HG03108 (cell line): ENCODE measurements around the gene TSSK2.

Experiments
- ATAC-seq: cut with Tn5 transposase; IDR thresholded peaks from one replicate; pipeline ENCODE4 v1.9.1; 2021; ENCODE audit warnings: moderate library complexity; ENCODE audit not compliant: unreplicated experiment

TSSK2 gene

DNA sequence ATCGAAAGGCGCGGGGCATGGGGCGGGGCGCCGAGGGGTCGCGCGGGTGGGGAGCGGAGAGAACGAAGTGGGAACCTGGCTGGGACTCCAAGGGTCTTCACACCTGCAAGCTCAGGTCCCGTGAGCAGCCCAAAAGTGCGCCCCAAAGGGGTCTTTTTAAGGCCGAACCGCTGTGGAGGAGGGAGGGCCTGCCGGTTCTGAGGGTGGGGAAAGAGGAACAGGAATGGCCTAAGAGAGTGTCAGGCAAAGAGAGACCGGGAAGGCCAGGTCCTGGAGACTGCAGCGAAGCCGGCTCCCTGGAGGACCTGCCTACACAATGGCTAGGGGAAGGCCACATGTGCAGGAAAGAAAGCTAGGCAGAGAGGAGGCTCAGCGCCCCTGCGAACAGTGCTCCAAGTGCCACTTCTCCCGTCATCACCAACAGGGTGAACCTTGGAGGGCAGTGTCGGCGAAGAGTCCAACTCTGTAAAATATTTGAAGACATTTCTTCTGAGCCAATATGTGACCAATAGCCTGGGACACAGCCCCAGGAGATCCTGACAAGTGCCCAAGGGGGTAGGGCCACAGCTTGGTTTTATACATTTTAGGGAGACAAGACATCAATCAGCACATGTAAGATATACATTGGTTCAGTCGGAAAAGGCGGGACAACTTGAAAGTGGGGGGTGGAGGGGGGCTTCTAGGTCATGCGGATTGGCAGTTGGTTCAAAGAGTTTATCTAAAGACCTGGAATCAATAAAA lies 8.2 kb upstream of the TSSK2 start:
- no peak for ATAC-seq

DNA sequence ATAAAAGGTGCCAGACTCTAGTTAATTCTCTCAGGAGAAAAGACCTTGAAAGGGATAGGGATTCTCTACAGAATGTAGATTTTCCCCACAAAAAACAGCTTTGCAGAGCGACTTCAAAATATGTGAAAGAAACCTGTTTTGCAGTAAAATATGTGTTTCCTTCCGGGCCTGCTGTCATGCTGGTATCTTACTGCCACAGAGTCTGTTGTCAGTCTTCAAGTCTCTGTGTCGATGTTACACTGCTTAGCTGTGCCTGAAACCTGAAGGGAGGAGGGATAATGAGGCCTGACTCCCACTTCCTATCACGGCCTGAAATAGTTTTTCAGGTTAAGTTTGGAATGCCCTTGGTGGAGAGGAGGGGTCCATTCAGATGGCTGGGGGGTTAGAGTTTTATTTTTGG lies 7.2 kb upstream of the TSSK2 start:
- ATAC-seq, result no peak

DNA sequence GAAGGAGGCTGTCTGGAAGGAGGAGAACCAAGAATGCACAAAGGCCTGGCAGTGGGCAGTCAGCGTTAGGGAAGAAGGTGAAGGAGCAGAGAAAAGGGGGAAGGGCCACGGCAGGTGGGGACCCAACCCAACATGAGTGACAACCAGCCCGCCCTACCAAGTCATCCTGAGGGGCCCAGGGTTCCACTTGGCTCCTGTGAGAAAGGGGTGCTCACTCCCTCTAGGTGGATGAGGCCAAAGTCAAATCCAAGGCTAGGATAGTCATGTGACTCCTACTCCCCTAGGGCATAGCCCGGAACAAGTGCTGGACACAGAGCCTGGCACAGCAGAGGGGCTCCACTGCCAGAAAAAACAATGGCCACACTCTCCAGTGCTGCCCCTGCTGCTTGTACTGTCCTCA lies 6.7 kb upstream of the TSSK2 start:
- ATAC-seq, result no peak

DNA sequence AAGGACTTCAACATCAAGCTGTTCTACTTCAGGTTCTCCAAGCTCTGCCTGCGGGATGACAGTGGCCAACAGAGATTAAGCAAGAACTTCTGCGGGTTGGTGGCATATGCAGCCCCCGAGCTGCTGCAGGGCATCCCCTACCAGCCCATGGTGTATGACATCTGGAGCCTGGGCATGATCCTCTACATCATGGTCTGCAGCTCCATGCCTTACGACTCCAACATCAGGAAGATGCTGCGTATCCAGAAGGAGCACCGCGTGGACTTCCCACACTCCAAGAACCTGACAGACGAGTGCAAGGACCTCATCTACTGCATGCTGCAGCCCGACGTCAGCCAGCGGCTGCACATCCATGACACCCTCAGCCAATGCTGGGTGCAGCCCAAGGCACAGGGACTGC lies 6.1 kb upstream of the TSSK2 start:
- ATAC-seq, result no peak

DNA sequence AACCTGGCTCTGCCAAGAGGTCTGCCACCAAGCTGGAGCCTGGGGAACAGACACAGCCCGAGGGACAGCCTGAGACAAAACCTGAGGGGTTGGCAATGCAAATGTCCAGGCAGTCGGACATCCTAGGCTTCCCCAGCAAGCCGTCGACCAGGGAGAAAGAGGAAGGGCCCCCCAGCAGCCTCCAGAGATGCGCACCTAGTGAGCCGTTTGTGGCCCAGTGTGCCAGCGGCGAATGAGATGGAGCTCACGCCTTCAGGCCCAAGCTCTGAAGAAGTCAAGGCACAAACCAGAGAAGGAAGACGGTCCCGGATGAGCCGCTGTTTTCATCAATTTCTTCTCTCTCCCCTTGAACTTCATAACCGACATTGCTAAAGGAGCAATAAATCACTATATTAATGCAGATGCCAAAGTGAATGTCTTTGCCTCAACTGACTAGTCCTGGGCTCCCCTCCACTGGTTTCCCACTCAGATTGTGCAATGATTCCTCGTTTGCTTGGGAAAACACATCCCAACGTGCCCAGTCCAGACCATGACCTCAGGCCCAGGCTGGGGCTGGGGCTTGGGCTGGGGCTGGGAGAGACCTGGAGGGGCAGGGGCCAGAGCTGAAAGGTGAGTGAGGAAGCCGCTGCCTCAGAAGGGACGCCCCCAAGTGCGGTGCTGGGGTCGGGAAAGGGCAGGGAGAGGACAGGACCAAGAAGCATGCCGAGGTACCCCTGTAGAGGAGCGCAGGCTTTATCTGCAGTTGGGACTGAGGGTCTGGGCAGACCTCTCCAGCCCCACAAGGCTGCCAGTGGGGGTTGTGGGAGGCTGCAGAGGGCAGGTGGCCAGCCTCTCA lies 5.4 kb upstream of the TSSK2 start:
- no peak for ATAC-seq

DNA sequence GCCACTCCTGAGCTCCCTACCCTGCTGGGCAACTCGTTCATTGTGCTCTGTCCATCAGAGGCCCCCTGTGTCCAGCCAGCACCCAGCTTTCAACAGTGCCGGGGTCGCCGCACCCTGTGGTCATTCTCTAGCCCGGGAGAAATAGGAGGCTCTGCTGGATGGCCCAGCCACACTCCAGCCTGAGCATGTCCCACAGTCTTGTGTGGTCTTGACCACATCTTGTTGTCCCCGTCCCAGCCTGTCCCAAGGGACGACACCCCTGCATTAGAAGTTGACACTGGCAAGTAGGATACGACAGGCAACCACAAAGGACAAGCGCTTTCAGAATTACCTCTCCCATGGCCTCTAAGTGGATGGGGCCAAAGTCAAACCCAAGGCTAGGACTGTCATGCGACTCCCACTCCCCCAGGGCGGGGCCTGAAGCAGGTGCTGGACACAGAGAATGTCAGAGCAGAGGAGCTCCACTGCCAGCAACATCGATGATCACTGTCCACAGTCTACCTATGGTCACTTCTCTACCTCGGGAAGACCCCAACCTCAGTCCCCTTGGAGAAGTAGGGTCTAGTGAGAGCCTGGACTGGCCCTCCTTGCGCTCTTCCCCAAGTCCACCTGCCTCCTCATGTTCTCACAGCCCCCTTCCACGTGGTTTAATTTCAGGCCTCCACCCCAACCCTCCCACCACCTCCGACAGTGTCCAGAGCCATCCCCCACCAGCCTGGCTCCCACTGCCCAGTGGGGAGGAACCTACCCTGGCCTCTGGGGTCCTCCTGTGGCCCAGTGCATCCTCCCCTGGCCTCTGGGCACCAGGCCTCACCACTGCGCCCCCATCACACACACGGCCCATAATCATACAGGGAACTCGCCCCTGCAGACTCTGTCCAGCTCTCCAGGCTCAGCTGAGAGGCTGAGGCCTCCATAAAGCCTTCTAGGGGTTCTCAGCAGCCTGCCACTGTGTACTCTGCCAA lies 4.5 kb upstream of the TSSK2 start:
- ATAC-seq, result no peak

DNA sequence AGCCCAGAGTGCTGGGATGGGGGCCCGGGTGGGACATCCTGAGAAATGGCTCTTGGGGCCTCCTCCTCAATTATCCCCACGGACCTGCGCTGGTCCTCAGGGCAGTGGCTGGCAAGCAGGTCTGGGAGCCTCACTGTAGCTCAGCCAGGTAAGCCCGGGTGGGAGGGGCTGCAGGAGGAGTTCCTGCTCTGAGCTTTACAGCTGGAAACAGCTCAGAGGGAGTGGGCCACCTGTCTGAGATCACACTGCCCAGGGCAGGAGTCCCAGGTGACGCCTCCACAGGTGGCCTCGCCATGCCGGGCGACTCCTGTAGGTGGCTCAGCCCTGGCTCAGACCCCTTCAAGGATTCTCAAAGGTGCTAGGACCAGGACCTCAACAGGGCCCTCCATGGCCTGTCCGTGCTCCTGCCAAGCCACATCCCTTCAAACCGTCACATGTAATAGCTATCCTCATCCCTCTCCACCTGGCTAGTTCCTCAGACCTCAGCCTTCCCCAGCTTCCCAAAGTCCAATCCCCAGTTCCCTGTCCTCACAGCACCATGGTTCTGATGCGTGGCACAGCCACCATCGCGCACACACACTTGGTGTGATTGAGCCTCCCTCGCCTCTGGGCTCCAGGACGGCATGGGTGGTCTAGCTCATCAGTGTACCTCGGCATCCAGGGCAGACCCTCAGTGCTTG lies 3.6 kb upstream of the TSSK2 start:
- no peak for ATAC-seq

DNA sequence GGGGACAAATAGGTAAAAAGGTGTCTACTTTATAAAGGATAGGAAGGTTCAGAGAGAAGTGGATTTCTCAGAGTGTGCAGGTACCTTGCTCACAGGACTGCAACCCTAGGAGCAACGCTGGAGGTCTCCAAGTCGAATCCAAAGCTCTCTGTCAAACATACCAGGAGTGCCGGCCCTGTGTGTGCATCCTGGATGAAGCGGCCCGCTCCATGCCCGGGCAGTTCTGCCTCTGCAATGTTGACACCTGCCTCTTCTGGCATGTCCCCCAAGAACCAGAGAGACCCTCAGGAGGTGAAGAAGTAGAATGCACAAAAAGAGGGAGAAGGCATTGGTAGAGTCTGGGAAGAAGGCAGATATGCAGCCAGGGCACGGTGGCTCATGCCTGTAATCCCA lies 3.1 kb upstream of the TSSK2 start:
- ATAC-seq, result no peak

DNA sequence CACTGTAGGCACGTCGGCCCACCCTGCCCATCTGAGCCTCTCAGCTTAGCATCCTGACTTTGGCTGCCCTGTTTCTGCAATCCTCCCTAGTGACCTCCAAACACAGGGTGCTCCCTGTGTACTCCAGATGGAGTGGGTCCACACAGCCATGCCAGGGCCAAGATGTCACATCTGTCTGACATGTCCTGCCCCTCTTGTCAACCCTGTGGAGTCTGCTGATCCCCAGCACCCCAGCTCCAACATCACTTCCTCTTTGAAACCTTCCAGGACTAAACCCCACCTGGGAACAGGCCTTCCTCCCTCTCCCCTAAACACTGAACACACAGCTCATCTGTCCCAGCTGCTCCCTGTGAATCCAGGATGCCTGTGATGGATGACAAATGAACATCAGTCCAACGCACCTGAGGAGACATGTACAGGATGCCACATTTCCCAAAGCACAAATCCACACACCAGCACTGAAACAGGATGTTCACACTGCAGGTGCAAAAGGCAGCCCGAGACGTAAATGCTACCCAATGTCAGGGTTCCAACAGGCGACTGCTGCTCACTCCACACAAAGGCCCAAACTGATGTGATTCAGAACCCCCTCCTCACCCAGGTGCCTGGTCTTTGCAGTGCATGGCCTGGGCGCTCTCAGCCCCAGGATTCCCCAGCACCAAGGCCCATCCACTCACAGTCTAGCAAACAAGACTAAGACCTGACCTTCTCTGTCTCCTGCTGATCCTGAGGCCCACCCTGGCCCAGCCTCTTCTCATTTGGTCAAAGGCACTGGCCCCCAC lies 2.0 kb upstream of the TSSK2 start:
- ATAC-seq, result no peak

DNA sequence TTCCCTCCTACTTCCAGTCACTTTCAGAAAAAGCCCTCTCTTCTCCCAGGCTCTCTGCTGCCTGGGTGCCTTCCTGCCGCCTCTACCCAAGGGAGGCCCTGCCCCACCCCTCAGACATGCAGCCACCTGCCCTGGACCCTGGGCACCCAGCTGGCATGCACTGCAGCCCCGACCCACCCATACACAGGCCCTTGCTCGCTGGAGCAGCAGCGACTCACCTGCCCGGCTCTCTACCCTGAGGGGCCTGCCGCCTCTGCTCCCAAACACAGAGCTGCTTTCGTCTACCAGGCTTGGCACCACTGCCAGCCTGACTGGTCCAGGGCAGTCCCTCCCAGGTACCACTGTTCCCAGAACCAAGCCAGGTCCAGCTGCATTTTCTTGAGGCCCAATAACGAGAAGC lies 1.2 kb upstream of the TSSK2 start:
- ATAC-seq, result no peak

DNA sequence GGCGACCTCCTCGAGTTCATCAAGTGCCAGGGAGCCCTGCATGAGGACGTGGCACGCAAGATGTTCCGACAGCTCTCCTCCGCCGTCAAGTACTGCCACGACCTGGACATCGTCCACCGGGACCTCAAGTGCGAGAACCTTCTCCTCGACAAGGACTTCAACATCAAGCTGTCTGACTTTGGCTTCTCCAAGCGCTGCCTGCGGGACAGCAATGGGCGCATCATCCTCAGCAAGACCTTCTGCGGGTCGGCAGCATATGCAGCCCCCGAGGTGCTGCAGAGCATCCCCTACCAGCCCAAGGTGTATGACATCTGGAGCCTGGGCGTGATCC lies 542 bp downstream of the TSSK2 start:
- no peak for ATAC-seq

DNA sequence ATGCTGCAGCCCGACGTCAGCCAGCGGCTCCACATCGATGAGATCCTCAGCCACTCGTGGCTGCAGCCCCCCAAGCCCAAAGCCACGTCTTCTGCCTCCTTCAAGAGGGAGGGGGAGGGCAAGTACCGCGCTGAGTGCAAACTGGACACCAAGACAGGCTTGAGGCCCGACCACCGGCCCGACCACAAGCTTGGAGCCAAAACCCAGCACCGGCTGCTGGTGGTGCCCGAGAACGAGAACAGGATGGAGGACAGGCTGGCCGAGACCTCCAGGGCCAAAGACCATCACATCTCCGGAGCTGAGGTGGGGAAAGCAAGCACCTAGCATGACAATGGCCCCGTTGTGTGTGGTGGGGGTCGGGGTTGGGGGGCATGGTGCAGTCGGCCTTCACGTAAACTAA lies 1.0 kb downstream of the TSSK2 start:
- ATAC-seq, result no peak

DNA sequence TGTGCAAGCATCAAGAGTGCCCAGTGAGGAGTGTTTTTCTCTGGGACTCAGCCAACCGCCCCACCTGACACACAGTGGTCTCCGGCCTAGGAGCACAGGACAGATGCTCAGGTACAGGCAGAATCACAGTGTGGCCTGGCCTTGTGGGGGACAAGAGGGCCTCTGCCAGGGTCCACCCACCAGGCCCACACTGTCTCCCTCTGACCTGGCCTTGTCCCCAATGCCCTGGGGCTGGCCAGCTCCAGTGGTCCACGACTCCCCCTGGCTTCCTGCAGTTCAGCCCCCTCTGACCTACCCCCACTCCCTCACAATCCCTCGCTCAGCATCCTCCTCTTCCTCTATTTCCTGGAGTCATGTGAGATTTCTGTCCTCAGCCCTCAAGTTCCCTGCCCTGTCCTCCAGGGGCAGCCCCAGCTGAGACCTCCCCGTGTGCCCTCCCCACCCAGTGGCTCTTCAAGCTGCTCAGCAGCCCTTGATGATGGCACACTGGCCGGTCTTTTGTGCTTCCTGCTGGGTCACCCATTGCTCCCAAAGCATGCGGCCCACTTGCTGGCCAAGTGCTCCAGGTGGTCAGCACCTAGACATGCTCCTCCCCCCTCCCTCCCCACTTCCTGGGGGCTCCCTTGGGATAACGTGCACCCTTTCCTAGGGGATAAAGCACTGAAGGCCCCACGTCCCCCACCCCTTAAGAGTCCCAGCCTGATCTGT lies 1.7 kb downstream of the TSSK2 start:
- ATAC-seq, result no peak

DNA sequence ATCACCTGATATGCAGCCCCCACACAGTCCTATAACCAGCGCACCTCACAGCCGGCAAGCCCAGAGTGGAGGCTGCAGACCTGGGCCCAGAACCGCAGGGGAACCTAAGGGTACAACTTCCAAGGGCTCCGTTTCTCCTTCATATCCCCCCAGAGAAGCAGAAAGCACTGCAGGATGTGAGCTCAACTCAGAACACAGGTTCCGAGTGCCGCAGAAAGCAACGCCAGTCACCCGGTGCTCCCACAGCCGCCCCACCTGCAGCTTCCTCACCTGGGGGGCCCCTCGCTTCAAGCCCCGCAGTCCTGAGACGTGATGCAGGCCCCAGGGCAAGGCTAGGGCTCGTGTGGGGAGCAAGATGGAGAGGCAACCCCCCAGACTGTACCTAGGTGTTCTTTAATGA lies 2.5 kb downstream of the TSSK2 start:
- no peak for ATAC-seq

DNA sequence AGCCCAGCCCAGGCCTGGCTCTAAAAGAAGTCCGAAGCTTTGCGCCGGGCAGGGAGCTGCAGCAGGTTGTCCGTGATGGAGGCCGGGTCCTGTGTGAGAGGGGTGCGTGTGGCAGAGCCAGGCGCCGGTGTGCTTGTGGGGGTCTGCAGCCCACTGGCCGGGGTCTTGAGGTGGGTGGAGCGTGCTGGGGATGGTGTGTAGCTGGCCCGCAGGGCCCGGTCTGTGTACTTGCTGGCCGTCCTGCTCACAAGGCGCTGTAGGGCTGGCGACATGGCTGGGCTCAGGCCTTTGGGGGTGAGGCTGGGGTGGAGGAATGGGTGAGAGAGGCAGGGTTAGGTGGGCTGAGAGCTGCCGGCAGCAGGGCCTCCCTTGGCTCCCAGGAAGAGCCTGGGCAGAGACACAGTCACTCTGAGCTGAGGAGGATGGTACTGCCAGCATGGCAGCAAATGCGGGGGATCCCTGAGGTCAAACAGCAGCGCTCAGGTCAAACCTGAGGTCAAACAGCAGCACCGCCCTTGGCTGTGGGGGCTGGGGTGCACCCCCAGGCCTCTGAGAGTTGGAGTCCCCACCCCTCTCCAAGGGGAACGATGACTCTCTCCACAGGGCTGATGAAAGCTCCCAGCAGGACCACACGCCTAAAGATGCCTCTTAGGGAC lies 3.2 kb downstream of the TSSK2 start:
- no peak for ATAC-seq

DNA sequence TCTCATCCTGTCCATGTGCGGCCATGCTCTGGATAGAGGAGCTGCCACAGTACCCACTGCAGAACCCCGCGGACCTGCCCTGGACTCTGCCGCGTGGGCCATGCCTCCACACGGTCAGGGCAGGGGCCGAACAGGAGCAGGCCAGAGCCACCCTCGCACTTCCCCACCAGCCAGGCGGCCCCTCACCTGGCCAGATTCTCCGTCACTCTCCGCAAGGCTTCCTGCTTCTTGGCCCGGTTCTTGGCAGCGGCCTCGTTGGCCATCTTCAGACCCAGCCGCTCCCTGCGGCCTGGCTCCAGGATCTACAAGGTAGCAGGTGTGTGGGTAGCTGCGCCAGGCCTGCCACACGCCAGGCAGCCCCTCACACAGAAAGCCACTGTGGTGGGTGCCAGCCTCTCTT lies 3.8 kb downstream of the TSSK2 start:
- no peak for ATAC-seq

DNA sequence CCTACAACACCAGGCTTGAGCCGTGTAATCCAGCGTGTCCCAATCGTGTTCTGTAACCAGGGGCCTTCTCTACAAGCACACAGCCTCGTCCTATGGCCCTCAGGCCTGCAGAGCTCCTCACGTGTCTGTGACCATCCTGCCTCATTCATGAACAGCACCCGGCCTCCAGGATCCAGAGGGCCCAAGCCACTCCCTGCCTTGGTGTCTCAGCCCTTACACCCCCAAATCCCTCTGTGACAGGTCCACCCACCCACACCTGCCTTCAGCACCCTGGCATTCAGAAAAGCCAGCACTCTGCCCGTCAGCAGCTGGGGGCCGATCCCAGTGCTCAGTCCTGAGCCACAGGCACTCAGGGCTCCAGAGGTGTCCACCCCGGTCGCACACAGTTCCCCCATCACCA lies 5.8 kb downstream of the TSSK2 start:
- no peak for ATAC-seq

DNA sequence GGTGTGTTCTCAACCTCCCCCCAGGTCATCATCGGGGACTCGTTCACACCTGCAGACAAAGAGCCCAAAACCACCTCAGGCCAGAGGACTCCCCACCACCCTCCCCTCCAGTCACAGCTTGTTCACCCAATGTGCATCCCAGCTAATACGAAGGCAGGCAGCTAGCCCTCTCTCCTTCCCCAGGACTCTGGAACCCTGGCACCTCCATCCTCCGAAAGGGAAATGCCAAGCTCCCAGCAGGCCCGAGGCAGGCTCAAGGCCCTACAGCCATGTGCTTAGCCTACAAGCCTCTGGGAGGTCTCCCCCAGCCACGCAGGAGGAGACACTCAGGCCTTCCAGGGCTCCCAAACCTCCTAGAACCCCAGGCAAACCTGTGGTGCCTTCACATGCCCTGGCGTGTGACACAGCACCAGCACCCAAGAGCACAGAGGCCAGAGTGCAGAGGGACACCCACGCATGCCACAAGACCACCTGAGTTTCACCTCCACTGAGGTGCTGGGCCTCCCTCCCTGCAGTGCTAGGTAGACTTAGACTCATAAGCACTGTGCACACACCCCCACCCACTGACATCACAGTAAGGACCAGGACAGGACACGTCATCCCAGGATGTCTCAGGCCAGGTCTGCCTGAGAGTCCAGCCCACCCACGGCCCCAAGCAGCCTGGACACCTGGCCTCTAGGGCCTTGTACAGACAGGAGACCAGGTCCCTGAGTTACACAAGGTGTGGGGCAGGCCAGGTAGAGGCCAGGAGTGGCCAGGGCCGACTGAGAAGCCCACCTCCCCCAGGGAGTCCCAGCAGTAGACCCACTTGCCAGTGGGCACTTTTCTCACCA lies 6.5 kb downstream of the TSSK2 start:
- no peak for ATAC-seq
